ENCODE data around the gene SLCO2B1.

Gene SLCO2B1

DNA sequence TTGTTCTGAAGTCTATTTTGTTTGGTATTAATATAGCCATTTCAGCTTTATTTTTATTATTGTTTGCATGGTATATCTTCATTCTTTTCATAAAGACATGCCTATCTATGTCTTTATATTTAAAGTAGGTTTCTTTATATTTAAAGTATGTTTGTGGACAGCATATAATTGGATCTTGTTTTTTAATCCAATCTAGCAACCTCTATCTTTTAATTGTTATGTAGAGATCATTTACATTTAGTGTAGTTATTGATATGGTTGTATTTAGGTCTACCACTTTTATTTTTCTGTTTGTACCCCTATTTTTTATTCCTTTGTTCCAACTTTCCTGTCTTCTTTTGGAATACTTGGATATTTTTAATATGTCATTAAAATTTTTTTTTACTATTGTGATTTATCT is 103.4 kb downstream of the SLCO2B1 start:
- TF ChIP-seq, protein P1, sequence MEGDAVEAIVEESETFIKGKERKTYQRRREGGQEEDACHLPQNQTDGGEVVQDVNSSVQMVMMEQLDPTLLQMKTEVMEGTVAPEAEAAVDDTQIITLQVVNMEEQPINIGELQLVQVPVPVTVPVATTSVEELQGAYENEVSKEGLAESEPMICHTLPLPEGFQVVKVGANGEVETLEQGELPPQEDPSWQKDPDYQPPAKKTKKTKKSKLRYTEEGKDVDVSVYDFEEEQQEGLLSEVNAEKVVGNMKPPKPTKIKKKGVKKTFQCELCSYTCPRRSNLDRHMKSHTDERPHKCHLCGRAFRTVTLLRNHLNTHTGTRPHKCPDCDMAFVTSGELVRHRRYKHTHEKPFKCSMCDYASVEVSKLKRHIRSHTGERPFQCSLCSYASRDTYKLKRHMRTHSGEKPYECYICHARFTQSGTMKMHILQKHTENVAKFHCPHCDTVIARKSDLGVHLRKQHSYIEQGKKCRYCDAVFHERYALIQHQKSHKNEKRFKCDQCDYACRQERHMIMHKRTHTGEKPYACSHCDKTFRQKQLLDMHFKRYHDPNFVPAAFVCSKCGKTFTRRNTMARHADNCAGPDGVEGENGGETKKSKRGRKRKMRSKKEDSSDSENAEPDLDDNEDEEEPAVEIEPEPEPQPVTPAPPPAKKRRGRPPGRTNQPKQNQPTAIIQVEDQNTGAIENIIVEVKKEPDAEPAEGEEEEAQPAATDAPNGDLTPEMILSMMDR (conservative IDR thresholded peaks at IDR 0.05; ENCODE audit: low read depth, low read length) = no peak
- DNase-seq (ENCODE audit: low read depth) = no peak
- H3K4me3 ChIP-seq (ENCODE audit: low read depth, low read length) = no peak overlapping the region

Data from choroid plexus epithelial cell (primary cell).